ENCODE results near the gene ERC2.

GRCh38 chr3:55728461-55729100 is 739.7 kb downstream of the ERC2 start:
- no peak for TF ChIP-seq POLR2AphosphoS5 (IDR thresholded peaks at IDR 0.05)
- TF ChIP-seq CTCF (IDR thresholded peaks at IDR 0.05) = no peak
